ENCODE results near the gene GAD1.

The GAD1 gene

GRCh38 chr2:170818036-170818751 lies 1.5 kb downstream of the GAD1 start:
- DNase-seq (ENCODE audit: low spot score) = peak; percentile 76

- DNase-seq (ENCODE audit: low spot score) = peak; percentile 36
These were observed 2.2 kb downstream of the GAD1 start for GRCh38 chr2:170818752-170819470.

GRCh38 chr2:170819680-170820664 lies 3.3 kb downstream of the GAD1 start:
- DNase-seq (ENCODE audit: low spot score) = no peak

- DNase-seq (ENCODE audit: low spot score) = peak; percentile 33
These were observed 4.3 kb downstream of the GAD1 start for GRCh38 chr2:170820757-170821530.

- DNase-seq (ENCODE audit: low spot score) = no peak
These were observed 5.0 kb downstream of the GAD1 start for GRCh38 chr2:170821531-170822289.

DNA sequence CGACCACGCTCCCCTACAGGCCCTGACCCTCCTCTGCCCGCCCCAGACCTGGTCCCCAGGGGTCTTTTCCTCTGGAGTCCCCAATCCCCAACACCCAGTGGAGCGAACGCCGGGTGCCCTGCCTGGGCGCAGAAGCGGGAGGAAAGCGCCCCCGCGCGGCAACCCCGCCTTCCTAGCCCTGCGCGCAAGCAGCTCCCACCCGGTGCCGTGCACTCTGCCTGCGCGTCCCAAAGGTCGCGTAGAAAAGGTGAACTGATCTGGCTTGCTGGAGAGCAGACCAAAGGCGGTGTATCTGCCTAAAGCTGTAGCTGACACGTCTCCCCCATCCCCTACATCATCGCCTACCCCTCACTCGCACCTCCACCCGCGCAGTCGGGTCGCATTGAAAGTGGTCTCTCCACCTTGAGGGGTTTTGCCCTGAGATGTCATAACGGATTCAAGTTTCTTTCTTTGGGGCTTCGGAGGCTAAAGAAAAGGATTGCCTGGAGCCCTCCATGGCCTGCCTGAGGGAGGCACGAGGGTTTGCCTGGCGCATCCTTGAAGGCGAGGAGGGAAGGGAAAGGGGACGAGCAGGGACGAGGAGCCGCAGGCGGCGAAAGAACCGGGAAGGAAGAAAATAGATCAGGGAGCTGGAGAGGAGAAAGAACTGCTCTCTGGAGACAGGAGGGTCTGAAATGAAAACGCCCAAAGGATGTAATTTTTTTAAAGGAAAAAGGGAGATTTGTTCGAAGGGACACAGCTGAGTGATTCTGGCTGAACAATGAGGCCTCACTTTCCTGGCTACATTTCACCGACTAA lies 5.8 kb downstream of the GAD1 start:
- DNase-seq (ENCODE audit: low spot score) = peak; percentile 92

GRCh38 chr2:170823088-170823897 lies 6.6 kb downstream of the GAD1 start:
- peak; percentile 72 for DNase-seq (ENCODE audit: low spot score)

- DNase-seq (ENCODE audit: low spot score) = peak; percentile 19
These were observed 7.2 kb downstream of the GAD1 start for GRCh38 chr2:170823898-170824215.

- no peak for DNase-seq (ENCODE audit: low spot score)
These were observed 7.9 kb downstream of the GAD1 start for GRCh38 chr2:170824526-170825015.

DNA sequence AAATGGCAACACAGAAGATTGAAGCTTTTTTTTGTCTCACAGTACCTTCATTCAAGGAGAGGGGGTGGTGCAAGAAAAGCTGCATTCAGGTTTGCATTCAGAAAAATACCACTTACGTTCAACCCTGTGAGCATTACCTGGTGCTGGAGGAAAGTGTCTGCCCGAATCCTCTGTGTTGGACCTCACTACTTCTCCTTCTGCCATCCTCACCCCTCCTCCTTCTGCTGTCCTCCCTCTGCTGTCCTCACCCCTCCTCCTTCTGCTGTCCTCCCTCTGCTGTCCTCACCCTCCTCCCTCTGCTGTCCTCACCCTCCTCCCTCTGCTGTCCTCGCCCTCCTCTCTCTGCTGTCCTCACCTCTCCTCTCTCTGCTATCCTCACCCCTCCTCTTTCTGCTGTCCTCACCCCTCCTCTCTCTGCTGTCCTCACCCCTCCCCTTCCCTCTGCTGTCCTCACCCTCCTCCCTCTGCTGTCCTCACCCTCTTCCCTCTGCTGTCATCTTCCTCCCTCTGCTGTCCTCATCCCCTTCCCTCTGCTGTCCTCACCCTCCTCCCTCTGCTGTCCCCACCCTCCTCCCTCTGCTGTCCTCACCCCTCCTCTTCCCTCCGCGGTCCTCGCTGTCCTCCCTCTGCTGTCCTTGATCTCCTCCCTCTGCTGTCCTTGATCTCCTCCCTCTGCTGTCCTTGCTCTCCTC lies 11.3 kb downstream of the GAD1 start:
- no peak for DNase-seq (ENCODE audit: low spot score)

DNA sequence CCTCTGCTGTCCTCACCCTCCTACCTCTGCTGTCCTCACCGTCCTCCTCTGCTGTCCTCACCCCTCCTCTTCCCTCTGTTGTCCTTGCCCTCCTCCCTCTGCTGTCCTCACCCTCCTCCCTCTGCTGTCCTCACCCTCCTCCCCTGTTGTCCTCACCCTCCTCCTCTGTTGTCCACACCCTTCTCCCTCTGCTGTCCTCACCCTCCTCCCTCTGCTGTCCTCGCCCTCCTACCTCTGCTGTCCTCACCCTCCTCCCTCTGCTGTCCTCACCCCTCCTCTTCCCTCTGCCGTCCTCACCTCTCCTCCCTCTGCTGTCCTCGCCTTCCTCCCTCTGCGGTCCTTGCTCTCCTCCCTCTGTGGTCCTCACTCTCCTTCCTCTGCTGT lies 11.8 kb downstream of the GAD1 start:
- DNase-seq (ENCODE audit: low spot score) = no peak

- no peak for DNase-seq (ENCODE audit: low spot score)
These were observed 12.3 kb downstream of the GAD1 start for GRCh38 chr2:170829036-170829435.

GRCh38 chr2:170830166-170830565 lies 13.5 kb downstream of the GAD1 start:
- no peak for DNase-seq (ENCODE audit: low spot score)

- DNase-seq (ENCODE audit: low spot score) = no peak
These were observed 14.4 kb downstream of the GAD1 start for GRCh38 chr2:170831115-170831514.

GRCh38 chr2:170836027-170836426 lies 19.3 kb downstream of the GAD1 start:
- DNase-seq (ENCODE audit: low spot score) = no peak

- DNase-seq (ENCODE audit: low spot score) = no peak
These were observed 24.1 kb downstream of the GAD1 start for GRCh38 chr2:170840717-170841210.

- no peak for DNase-seq (ENCODE audit: low spot score)
These were observed 26.1 kb downstream of the GAD1 start for GRCh38 chr2:170842785-170843184.

GRCh38 chr2:170843656-170844055 lies 27.0 kb downstream of the GAD1 start:
- no peak for DNase-seq (ENCODE audit: low spot score)
